Left ventricle myocardium inferior (tissue), 1 donor: Measurements from ENCODE around the gene SMYD3. TPM values are rescaled to one million over a fixed set of nuclear protein-coding genes. Genes with fewer than 3 reads are reported as not detected.

Experiments
- DNase-seq: peaks from one replicate; pipeline ENCODE4 v3.0.0-alpha.2; 2020
- H3K27ac ChIP-seq: fragments of 200-600 bp; replicated peaks from 2 replicates; pipeline ENCODE4 v1.8.0; 2021
- H3K27me3 ChIP-seq: fragments of 200-600 bp; 2 replicates; pipeline ENCODE4 v1.8.0; 2021; ENCODE audit warnings: low read depth
- H3K36me3 ChIP-seq: fragments of 200-600 bp; 2 replicates; pipeline ENCODE4 v1.8.0; 2021
- H3K4me1 ChIP-seq: fragments of 200-600 bp; 2 replicates; pipeline ENCODE4 v1.8.0; 2021
- H3K4me3 ChIP-seq: fragments of 200-600 bp; 2 replicates; pipeline ENCODE4 v1.8.0; 2021; ENCODE audit warnings: mild to moderate bottlenecking, moderate library complexity
- H3K9me3 ChIP-seq: fragments of 200-600 bp; replicated peaks from 2 replicates; pipeline ENCODE4 v1.8.0; 2021
- intact Hi-C: fragments of 100-400 bp; cut with micrococcal nuclease; formaldehyde crosslinking; loops from one replicate; pipeline ENCODE4 v1.11.0; 2022
- total RNA-seq: library from RNA; stranded (reverse); fragmentation: NEBNext Ultra II Directional; extraction: Animal tissue kit (Norgen Biotek cat#: 25700); gene quantifications from one replicate; pipeline ENCODE4 v1.2.1, GENCODE V29; 2021
- TF ChIP-seq, protein P1 (sequence below): fragments of 200-600 bp; IDR thresholded peaks from 2 replicates; pipeline ENCODE4 v1.8.0; 2021; ENCODE audit warnings: antibody characterized with exemption, mild to moderate bottlenecking, borderline replicate concordance
- donor health status: DM: no; HTN: yes; CAD: no; lungs with severe emphysema.

The SMYD3 gene
- total RNA-seq, 1 donor from 2014 or later, result 9.9 TPM

DNA sequence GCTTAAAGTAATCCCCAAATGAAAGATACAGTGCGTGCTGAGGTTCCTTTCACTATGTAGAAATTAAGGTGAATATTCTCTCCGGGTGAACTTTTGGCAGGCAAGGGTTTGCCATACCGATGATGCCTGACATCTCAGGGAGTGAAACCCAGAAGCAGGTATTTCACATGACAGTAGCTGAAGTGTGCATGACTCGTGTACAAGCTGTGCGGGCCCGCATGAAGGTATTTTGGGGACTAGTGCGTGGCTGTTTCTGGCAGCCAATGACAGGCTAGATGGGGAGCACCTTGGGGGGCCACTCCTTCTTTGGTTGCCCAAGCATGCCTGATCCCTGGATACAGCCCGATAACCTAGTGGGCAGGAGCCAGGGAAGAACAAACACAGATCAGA lies 569.0 kb downstream of the SMYD3 start:
- Histone ChIP-seq H3K9me3 (no peaks in the 10 kb centered on the region), H3K27me3 (no peaks in the 10 kb centered on the region), H3K36me3 (no peaks in the 10 kb centered on the region), H3K27ac (no peak overlapping the region), H3K4me1 (no peaks in the 10 kb centered on the region), H3K4me3 (no peak overlapping the region)
- no peak for DNase-seq
- TF ChIP-seq, protein P1, sequence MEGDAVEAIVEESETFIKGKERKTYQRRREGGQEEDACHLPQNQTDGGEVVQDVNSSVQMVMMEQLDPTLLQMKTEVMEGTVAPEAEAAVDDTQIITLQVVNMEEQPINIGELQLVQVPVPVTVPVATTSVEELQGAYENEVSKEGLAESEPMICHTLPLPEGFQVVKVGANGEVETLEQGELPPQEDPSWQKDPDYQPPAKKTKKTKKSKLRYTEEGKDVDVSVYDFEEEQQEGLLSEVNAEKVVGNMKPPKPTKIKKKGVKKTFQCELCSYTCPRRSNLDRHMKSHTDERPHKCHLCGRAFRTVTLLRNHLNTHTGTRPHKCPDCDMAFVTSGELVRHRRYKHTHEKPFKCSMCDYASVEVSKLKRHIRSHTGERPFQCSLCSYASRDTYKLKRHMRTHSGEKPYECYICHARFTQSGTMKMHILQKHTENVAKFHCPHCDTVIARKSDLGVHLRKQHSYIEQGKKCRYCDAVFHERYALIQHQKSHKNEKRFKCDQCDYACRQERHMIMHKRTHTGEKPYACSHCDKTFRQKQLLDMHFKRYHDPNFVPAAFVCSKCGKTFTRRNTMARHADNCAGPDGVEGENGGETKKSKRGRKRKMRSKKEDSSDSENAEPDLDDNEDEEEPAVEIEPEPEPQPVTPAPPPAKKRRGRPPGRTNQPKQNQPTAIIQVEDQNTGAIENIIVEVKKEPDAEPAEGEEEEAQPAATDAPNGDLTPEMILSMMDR, result no peak
- intact Hi-C loops, result no loop called here

DNA sequence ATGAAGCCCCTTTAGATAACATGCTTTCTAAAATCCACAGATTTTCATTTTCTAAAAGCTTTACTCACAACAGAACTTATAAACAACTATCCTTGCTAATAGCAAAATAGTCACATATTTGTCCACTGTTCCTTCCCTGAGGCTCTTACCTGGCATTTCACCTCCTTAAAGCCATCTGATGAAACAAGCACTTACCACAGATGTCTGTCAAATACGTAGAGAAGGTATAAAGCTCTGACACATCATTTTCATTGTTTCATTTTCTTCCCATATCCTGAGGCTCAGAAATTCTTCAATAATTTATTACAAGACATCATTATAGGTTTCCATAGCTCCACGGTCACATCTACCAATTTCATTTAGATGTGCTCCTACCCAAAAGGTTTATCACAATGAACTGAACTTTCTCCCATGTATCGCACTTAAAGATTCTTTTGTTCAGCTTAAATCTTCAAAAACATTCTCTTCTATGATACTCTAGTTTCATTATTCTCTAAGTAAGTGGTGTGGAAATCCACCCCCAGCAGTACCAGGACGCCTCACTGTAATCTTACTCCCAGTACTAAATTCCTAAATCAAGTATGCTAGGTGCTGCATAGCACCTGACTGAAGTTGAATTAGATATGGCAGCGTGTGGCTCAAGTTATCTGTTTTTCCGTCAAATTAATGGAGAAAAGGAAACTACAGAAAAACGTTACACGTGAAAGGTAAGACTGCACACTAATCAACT lies 569.6 kb downstream of the SMYD3 start:
- Histone ChIP-seq H3K4me1 (no peaks in the 10 kb centered on the region), H3K4me3 (no peak overlapping the region), H3K36me3 (no peaks in the 10 kb centered on the region), H3K9me3 (no peaks in the 10 kb centered on the region), H3K27me3 (no peaks in the 10 kb centered on the region), H3K27ac (no peak overlapping the region)
- intact Hi-C loops, result no loop called here
- TF ChIP-seq, protein P1, result no peak
- no peak for DNase-seq

DNA sequence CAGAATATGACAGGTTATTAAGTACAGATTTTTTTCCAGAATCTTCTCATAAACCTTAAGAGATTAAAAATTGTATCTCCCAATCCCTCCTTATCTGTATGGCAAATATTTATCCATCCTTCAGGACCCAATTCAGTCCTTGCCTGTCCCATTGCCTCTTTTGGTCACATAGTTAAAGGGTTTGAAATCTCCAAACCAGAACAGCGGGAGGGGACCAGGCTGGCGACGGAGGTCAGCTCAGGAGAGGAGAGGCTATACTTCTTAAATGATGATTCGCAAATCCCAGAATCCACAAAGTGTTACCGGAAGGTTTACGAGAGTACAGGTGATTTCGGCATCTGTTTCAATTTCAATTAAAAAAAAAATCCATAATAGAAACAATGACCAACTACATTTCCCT lies 572.7 kb downstream of the SMYD3 start:
- TF ChIP-seq, protein P1, result no peak

DNA sequence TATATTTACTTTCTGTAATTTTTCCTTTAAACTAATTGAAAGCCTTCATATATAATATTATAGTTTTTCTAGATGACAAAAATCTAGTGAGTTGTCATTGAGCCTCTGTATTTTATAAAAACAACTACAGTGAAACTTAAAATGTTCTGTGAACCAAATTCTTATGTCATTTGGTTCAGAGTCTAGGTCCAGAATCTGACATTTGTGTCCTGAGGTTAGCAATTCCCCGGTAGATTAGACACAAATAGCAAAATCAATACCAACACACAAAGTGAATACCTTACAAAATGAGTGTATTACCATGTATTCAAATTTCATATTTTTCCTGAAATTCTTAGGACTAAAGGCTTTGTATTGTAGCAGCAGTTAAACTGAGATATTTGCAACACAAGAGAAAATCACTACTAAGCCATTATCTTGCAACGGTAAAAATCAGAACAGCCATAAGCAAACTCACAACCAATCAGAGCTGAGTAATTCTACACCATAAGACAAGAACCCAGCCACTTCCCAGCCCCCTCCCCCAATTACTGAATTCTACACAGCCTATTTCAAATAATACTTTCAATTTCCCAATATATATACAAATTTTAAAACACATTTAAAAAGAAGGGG lies 573.5 kb downstream of the SMYD3 start:
- intact Hi-C loops, result no loop called here
- TF ChIP-seq, protein P1, result no peak
- Histone ChIP-seq H3K9me3 (no peaks in the 10 kb centered on the region), H3K4me1 (no peaks in the 10 kb centered on the region), H3K36me3 (no peaks in the 10 kb centered on the region), H3K4me3 (no peak overlapping the region), H3K27me3 (no peaks in the 10 kb centered on the region), H3K27ac (no peak overlapping the region)
- DNase-seq, result no peak

More for the DNA sequence above, 572.7 kb downstream of the SMYD3 start:
- no peaks in the 10 kb centered on the region for H3K36me3 ChIP-seq
- no peaks in the 10 kb centered on the region for H3K9me3 ChIP-seq
- H3K4me3 ChIP-seq, result no peak overlapping the region
- H3K4me1 ChIP-seq, result no peaks in the 10 kb centered on the region
- H3K27me3 ChIP-seq, result no peaks in the 10 kb centered on the region
- H3K27ac ChIP-seq, result no peak overlapping the region
- DNase-seq, result no peak
- intact Hi-C loops, result no loop called here

DNA sequence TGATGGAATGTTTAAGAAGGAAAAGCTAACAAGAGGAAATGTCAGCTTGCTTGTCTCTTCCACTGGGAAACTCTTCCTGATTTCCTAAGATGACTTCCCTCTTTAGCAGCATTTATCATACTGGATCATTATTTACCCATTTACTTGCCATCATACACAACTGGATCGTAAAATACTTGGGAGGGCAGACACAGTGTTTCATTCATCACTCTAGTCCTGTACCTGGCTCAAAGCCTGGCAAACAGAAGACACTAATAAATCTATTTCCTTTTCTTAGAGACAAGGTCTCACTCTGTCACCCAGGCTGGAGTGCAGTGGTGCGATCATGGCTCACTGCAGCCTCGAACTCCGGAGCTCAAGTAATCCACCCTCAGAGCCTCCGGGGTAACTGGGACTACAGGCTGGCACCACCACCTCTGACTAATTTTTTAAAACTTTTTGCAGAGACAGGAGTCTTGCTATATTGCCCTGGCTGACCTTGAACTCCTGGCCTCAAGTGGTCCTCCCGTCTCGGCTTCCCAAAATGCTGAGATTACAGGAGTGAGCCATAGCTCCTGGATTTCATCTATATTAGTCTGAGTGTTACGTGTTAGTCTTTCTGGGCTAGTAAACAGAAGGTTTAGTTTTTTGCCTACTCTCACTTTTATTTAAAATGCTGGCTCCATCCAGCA lies 574.6 kb downstream of the SMYD3 start:
- H3K4me1 ChIP-seq, result no peaks in the 10 kb centered on the region
- intact Hi-C loops, result no loop called here
- H3K27me3 ChIP-seq, result no peaks in the 10 kb centered on the region
- H3K27ac ChIP-seq, result no peak overlapping the region
- no peaks in the 10 kb centered on the region for H3K36me3 ChIP-seq
- TF ChIP-seq, protein P1, result no peak
- no peak for DNase-seq
- no peaks in the 10 kb centered on the region for H3K9me3 ChIP-seq
- H3K4me3 ChIP-seq, result no peak overlapping the region
